GM12878 (cell line): ENCODE measurements around the gene THAP4. TPM values are rescaled to one million over a fixed set of nuclear protein-coding genes. Genes with fewer than 3 reads are reported as not detected.

ENCODE experiments used
- ATAC-seq: fragments of 200-7000 bp; cut with Tn5 transposase; 3 replicates; pipeline ENCODE4 v1.9.1; 2020; ENCODE audit warnings: mild to moderate bottlenecking, moderate library complexity
- BruUV-seq: library from RNA; stranded (reverse); fragments of 400-500 nt; replicated peaks from 2 replicates; lab custom pipeline; 2021; lab: Mats Ljungman, UMichigan
- CTCF ChIA-PET: fragments of 300-600 bp; sonication (Branson Sonifier 250); formaldehyde crosslinking; extraction: SDS; loops from one replicate; lab custom pipeline; 2021; ENCODE audit warnings: inconsistent platforms; lab: Yijun Ruan, JAX
- POLR2A ChIA-PET: fragments of 350-600 bp; formaldehyde crosslinking; extraction: SDS; loops from one replicate; lab custom pipeline; 2021; ENCODE audit warnings: inconsistent platforms; lab: Charles Lee
- RAD21 ChIA-PET: fragments of 300-600 bp; sonication (Branson Sonifier 250); formaldehyde crosslinking; loops from one replicate; lab custom pipeline; 2023; ENCODE audit warnings: antibody characterized with exemption; ENCODE audit not compliant: unreplicated experiment; lab: Charles Lee
- SMC1A ChIA-PET: fragments of 300-600 bp; sonication (Branson Sonifier 250); formaldehyde crosslinking; loops from one replicate; lab custom pipeline; 2023; ENCODE audit not compliant: unreplicated experiment, uncharacterized antibody; lab: Charles Lee
- DNase-seq: peaks from one replicate; pipeline ENCODE4 v3.0.0-alpha.2; 2011; ENCODE audit warnings: low read depth, low spot score
- FAIRE-seq: peaks from 3 replicates; lab custom pipeline; 2011; peaks lifted over from hg19 to GRCh38; lab: Jason Lieb, UNC
- H2AFZ ChIP-seq: 2 replicates; pipeline ENCODE4 v1.6.0; 2011; ENCODE audit warnings: low read depth, low read length, control low read depth; ENCODE audit not compliant: control insufficient read depth
- H3K27ac ChIP-seq: 2 replicates; pipeline ENCODE4 v1.5.1; 2011; ENCODE audit warnings: control low read depth; ENCODE audit not compliant: control insufficient read depth, insufficient read depth
- H3K27me3 ChIP-seq, 2 experiments: replicated peaks in 1 of 2; 2 replicates each; pipeline versions ENCODE4 v1.6.0 to v1.6.1; 2011; ENCODE audit warnings: low read length in 1 of 2; ENCODE audit not compliant: control insufficient read depth in 2 of 2, insufficient read depth in 2 of 2
- H3K36me3 ChIP-seq, 2 experiments: 2 replicates each; pipeline ENCODE4 v1.5.1; 2011; ENCODE audit warnings: low read length in 1 of 2; ENCODE audit not compliant: control insufficient read depth in 2 of 2, insufficient read depth in 2 of 2
- H3K4me1 ChIP-seq: 2 replicates; pipeline ENCODE4 v1.6.1; 2011; ENCODE audit warnings: mild to moderate bottlenecking, low read length, moderate library complexity, mixed read lengths; ENCODE audit not compliant: control insufficient read depth, insufficient read depth
- H3K4me2 ChIP-seq: 2 replicates; pipeline ENCODE4 v1.6.0; 2011; ENCODE audit warnings: control low read depth; ENCODE audit not compliant: control insufficient read depth, insufficient read depth
- H3K4me3 ChIP-seq: fragments of 200-600 bp; sonication (generic); 2 replicates; pipeline ENCODE4 v1.5.1; 2016
- H3K79me2 ChIP-seq: 2 replicates; pipeline ENCODE4 v1.6.0; 2011; ENCODE audit warnings: low read length; ENCODE audit not compliant: control insufficient read depth, insufficient read depth
- H3K9ac ChIP-seq: 2 replicates; pipeline ENCODE4 v1.8.0; 2011; ENCODE audit warnings: low read length, control low read depth, mixed read lengths; ENCODE audit not compliant: control insufficient read depth, insufficient read depth
- H3K9me3 ChIP-seq: replicated peaks from 3 replicates; pipeline ENCODE4 v1.5.1; 2011; ENCODE audit warnings: mild to moderate bottlenecking, low read length; ENCODE audit not compliant: control insufficient read depth, insufficient read depth
- H4K20me1 ChIP-seq: 2 replicates; pipeline ENCODE4 v1.6.0; 2011; ENCODE audit not compliant: control insufficient read depth, insufficient read depth
- EP300 ChIP-seq, 2 experiments: fragments of 150-350 bp in 1 of 2; IDR thresholded peaks; 2 replicates each; pipeline ENCODE4 v1.6.1; 2011 to 2012; ENCODE audit warnings: low read depth in 2 of 2, low read length in 2 of 2, borderline replicate concordance in 1 of 2, improper control_type of control experiment in 1 of 2, inconsistent platforms in 1 of 2; ENCODE audit not compliant: control insufficient read depth in 1 of 2
- ESRRA ChIP-seq: IDR thresholded peaks from 2 replicates; pipeline ENCODE4 v1.6.1; 2012; ENCODE audit warnings: mild to moderate bottlenecking, low read length, improper control_type of control experiment
- FOXM1 ChIP-seq: IDR thresholded peaks from 2 replicates; pipeline ENCODE4 v1.6.1; 2012; ENCODE audit warnings: low read depth, mild to moderate bottlenecking, inconsistent platforms, low read length, moderate library complexity
- NFIC ChIP-seq: IDR thresholded peaks from 2 replicates; pipeline ENCODE4 v1.6.1; 2012; ENCODE audit warnings: low read depth, mild to moderate bottlenecking, inconsistent platforms, low read length, moderate library complexity
- NFXL1 ChIP-seq: fragments of 450-650 bp; IDR thresholded peaks from 2 replicates; pipeline ENCODE4 v1.6.1; 2017; ENCODE audit warnings: antibody characterized with exemption, mild to moderate bottlenecking, borderline replicate concordance
- NR2C1 ChIP-seq: fragments of 450-650 bp; IDR thresholded peaks from 2 replicates; pipeline ENCODE4 v1.6.1; 2017; ENCODE audit warnings: antibody characterized with exemption, mild to moderate bottlenecking, moderate library complexity
- POLR2AphosphoS5 ChIP-seq: IDR thresholded peaks from 2 replicates; pipeline ENCODE4 v1.6.1; 2011; ENCODE audit warnings: mild to moderate bottlenecking, low read length, inconsistent platforms
- RCOR1 ChIP-seq: conservative IDR thresholded peaks from 2 replicates; pipeline ENCODE4 v1.6.1; 2012; ENCODE audit warnings: low read depth, low read length, improper control_type of control experiment
- SREBF1 ChIP-seq: IDR thresholded peaks from 2 replicates; pipeline ENCODE4 v1.6.1; 2012; ENCODE audit warnings: mild to moderate bottlenecking, low read length
- TCF12 ChIP-seq: IDR thresholded peaks from 2 replicates; pipeline ENCODE4 v1.6.1; 2011; ENCODE audit warnings: low read depth, mild to moderate bottlenecking, low read length
- WRNIP1 ChIP-seq: IDR thresholded peaks from 2 replicates; pipeline ENCODE4 v1.6.1; 2011; ENCODE audit warnings: low read depth, low read length, improper control_type of control experiment, borderline replicate concordance
- ZNF384 ChIP-seq: IDR thresholded peaks from 2 replicates; pipeline ENCODE4 v1.6.1; 2012; ENCODE audit warnings: low read depth, mild to moderate bottlenecking, low read length, improper control_type of control experiment, borderline replicate concordance
- WGBS: methylation state at CpG from one replicate; pipeline ENCODE4 v1.1.6; 2016; ENCODE audit warnings: low lambda C conversion rate; ENCODE audit not compliant: insufficient replicate concordance, insufficient coverage; ENCODE audit errors: missing lambda C conversion rate; 5-methylcytosine and 5-hydroxymethylcytosine counted together
- in situ Hi-C: fragments of 300-500 bp; cut with MboI; formaldehyde crosslinking; loops from 9 replicates; pipeline ENCODE4 v1.14.3; 2018; ENCODE audit warnings: mixed read lengths
- intact Hi-C: fragments of 100-400 bp; cut with micrococcal nuclease; formaldehyde crosslinking; loops from one replicate; pipeline ENCODE4 v1.14.2; 2022; ENCODE audit not compliant: unreplicated experiment
- polyA plus RNA-seq, 11 experiments: library from polyadenylated mRNA; depleted of rRNA in 4 of 11; unstranded in 6 of 11; stranded (reverse) in 5 of 11; fragments of >200 nt; fragmentation: Nextera tagmentation in 4 of 11; fragmentation: Illumina TruSeq in 1 of 11; extraction: Ambion mirVana in 4 of 11; extraction: Trizol in 1 of 11; gene quantifications; 1 replicate in 1 of 11; 2 replicates in 10 of 11; pipeline versions ENCODE4 v1.2.1 to v1.2.3, GENCODE V29; 2011 to 2016; ENCODE audit warnings: inconsistent platforms in 2 of 11, missing spikeins in 2 of 11, low read depth in 1 of 11
- total RNA-seq, 4 experiments: library from RNA; depleted of rRNA in 3 of 4; stranded (reverse); fragments of >200 nt in 3 of 4; fragmentation: Illumina TruSeq in 1 of 4; extraction: Trizol in 1 of 4; gene quantifications; 2 replicates each; pipeline versions ENCODE4 v1.2.1 to v1.2.3, GENCODE V29; 2013 to 2021
- TF ChIP-seq, protein P1 (sequence below), 3 experiments: IDR thresholded peaks in 2 of 3; conservative IDR thresholded peaks in 1 of 3; 2 replicates each; pipeline ENCODE4 v1.5.1; 2011; ENCODE audit warnings: low read depth in 3 of 3, low read length in 3 of 3, mild to moderate bottlenecking in 3 of 3, control low read depth in 2 of 3, moderate library complexity in 2 of 3, inconsistent platforms in 1 of 3, mixed read lengths in 1 of 3; ENCODE audit not compliant: control insufficient read depth in 2 of 3, insufficient read depth in 1 of 3; ENCODE audit errors: extremely low read depth in 1 of 3
- TF ChIP-seq, protein P2 (sequence below): IDR thresholded peaks from 2 replicates; pipeline ENCODE4 v1.6.1; 2012; ENCODE audit warnings: improper control_type of control experiment, low read depth, low read length; ENCODE audit not compliant: insufficient replicate concordance
- TF ChIP-seq, protein P3 (sequence below): fragments of 450-650 bp; conservative IDR thresholded peaks from 2 replicates; pipeline ENCODE4 v1.6.1; 2017; ENCODE audit warnings: mild to moderate bottlenecking, moderate library complexity

THAP4 gene
- total and polyA plus RNA-seq, 10 of the 15 experiments (the other 5 are each of a cell fraction or from before 2014, with no cell fraction given): 12.9 to 67.7 (median 44.5) TPM

DNA sequence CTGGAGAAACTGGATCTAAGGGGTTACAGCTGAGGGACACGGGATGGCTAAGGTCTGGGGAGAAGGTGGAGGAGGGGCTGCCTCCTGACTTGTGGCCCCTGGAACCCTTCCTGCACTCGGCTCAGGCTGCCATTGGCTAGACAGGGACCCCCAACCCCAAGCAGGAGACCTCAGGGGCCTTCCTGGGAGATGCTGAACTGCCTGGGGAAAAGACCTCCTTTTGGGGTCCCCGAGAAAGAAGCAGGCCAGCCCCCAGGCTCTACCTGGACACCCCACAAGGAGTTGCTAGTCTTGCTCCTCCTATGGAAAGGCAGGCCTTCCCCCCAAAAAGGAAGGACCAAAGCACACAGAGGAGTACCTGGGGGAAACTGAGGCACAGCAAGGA lies 88.5 kb downstream of the THAP4 start:
- ChIA-PET POLR2A (interaction anchor here (0.6 kb wide), 1 partner anchor 19 kb away, joined by 11 read pairs; no protein-coding TSS in a partner anchor), RAD21 (no interaction called here), CTCF (no interaction called here), SMC1A (no interaction called here)
- Histone ChIP-seq H3K27ac (no peak overlapping the region), H3K27me3 (no peaks in the 10 kb centered on the region; a peak in 2 of 4 replicates), H2AFZ (no peak overlapping the region), H3K4me3 (no peak overlapping the region), H3K79me2 (no peaks in the 10 kb centered on the region), H4K20me1 (no peaks in the 10 kb centered on the region), H3K4me1 (no peaks in the 10 kb centered on the region), H3K9ac (no peak overlapping the region), H3K36me3 (no peaks in the 10 kb centered on the region), H3K9me3 (no peaks in the 10 kb centered on the region), H3K4me2 (no peak overlapping the region)
- ATAC-seq (no peak), FAIRE-seq (no peak), DNase-seq (no peak)
- BruUV-seq: no TSS peak
- in situ Hi-C loops (no loop called here), intact Hi-C loops (no loop called here)
- WGBS: 18% methylated on average over 3 of the region's 3 CpGs
- TF ChIP-seq, protein P1, sequence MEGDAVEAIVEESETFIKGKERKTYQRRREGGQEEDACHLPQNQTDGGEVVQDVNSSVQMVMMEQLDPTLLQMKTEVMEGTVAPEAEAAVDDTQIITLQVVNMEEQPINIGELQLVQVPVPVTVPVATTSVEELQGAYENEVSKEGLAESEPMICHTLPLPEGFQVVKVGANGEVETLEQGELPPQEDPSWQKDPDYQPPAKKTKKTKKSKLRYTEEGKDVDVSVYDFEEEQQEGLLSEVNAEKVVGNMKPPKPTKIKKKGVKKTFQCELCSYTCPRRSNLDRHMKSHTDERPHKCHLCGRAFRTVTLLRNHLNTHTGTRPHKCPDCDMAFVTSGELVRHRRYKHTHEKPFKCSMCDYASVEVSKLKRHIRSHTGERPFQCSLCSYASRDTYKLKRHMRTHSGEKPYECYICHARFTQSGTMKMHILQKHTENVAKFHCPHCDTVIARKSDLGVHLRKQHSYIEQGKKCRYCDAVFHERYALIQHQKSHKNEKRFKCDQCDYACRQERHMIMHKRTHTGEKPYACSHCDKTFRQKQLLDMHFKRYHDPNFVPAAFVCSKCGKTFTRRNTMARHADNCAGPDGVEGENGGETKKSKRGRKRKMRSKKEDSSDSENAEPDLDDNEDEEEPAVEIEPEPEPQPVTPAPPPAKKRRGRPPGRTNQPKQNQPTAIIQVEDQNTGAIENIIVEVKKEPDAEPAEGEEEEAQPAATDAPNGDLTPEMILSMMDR (IDR thresholded peaks at IDR 0.05 in 2 of 3, conservative IDR thresholded peaks at IDR 0.05 in 1 of 3; ENCODE audit: control insufficient read depth in 2 of 3, extremely low read depth in 1 of 3, insufficient read depth in 1 of 3, low read depth in 3 of 3, low read length in 3 of 3): no peak
- TF ChIP-seq ESRRA (no peak), NFIC (no peak), WRNIP1 (no peak), EP300 (IDR thresholded peaks at IDR 0.05; ENCODE audit: borderline replicate concordance in 1 of 2, control insufficient read depth in 1 of 2, low read depth in 2 of 2, low read length in 2 of 2) (no peak), TCF12 (no peak), NFXL1 (no peak), NR2C1 (no peak), POLR2AphosphoS5 (no peak), RCOR1 (no peak), SREBF1 (no peak), FOXM1 (no peak), ZNF384 (no peak)
- TF ChIP-seq, protein P2, sequence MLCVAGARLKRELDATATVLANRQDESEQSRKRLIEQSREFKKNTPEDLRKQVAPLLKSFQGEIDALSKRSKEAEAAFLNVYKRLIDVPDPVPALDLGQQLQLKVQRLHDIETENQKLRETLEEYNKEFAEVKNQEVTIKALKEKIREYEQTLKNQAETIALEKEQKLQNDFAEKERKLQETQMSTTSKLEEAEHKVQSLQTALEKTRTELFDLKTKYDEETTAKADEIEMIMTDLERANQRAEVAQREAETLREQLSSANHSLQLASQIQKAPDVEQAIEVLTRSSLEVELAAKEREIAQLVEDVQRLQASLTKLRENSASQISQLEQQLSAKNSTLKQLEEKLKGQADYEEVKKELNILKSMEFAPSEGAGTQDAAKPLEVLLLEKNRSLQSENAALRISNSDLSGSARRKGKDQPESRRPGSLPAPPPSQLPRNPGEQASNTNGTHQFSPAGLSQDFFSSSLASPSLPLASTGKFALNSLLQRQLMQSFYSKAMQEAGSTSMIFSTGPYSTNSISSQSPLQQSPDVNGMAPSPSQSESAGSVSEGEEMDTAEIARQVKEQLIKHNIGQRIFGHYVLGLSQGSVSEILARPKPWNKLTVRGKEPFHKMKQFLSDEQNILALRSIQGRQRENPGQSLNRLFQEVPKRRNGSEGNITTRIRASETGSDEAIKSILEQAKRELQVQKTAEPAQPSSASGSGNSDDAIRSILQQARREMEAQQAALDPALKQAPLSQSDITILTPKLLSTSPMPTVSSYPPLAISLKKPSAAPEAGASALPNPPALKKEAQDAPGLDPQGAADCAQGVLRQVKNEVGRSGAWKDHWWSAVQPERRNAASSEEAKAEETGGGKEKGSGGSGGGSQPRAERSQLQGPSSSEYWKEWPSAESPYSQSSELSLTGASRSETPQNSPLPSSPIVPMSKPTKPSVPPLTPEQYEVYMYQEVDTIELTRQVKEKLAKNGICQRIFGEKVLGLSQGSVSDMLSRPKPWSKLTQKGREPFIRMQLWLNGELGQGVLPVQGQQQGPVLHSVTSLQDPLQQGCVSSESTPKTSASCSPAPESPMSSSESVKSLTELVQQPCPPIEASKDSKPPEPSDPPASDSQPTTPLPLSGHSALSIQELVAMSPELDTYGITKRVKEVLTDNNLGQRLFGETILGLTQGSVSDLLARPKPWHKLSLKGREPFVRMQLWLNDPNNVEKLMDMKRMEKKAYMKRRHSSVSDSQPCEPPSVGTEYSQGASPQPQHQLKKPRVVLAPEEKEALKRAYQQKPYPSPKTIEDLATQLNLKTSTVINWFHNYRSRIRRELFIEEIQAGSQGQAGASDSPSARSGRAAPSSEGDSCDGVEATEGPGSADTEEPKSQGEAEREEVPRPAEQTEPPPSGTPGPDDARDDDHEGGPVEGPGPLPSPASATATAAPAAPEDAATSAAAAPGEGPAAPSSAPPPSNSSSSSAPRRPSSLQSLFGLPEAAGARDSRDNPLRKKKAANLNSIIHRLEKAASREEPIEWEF: no peak
- TF ChIP-seq, protein P3, sequence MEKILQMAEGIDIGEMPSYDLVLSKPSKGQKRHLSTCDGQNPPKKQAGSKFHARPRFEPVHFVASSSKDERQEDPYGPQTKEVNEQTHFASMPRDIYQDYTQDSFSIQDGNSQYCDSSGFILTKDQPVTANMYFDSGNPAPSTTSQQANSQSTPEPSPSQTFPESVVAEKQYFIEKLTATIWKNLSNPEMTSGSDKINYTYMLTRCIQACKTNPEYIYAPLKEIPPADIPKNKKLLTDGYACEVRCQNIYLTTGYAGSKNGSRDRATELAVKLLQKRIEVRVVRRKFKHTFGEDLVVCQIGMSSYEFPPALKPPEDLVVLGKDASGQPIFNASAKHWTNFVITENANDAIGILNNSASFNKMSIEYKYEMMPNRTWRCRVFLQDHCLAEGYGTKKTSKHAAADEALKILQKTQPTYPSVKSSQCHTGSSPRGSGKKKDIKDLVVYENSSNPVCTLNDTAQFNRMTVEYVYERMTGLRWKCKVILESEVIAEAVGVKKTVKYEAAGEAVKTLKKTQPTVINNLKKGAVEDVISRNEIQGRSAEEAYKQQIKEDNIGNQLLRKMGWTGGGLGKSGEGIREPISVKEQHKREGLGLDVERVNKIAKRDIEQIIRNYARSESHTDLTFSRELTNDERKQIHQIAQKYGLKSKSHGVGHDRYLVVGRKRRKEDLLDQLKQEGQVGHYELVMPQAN: no peak
